HG03060 (cell line): ENCODE data around the gene ZNF280A.
"Not testable (repeated sequence)": the region's sequence is repeated elsewhere in the genome, so short reads cannot be mapped to it uniquely, and the experiment has no call there.

Experiments
- ATAC-seq: cut with Tn5 transposase; IDR thresholded peaks from one replicate; pipeline ENCODE4 v1.9.1; 2021; ENCODE audit warnings: low read depth, moderate number of reproducible peaks; ENCODE audit not compliant: unreplicated experiment

The ZNF280A gene

GRCh38 chr22:22474733-22475132 is 45.3 kb downstream of the ZNF280A start:
- ATAC-seq, result no peak

- not testable (repeated sequence) for ATAC-seq
These were observed 49.0 kb downstream of the ZNF280A start for GRCh38 chr22:22471104-22471503.

- ATAC-seq, result no peak
These were observed 50.5 kb downstream of the ZNF280A start for GRCh38 chr22:22469527-22469926.

GRCh38 chr22:22468794-22469469 is 51.1 kb downstream of the ZNF280A start:
- ATAC-seq, result not testable (repeated sequence)

- ATAC-seq, result no peak
These were observed 53.0 kb downstream of the ZNF280A start for GRCh38 chr22:22467112-22467511.

GRCh38 chr22:22465782-22466181 is 54.3 kb downstream of the ZNF280A start:
- ATAC-seq, result no peak

GRCh38 chr22:22465094-22465602 is 54.9 kb downstream of the ZNF280A start:
- ATAC-seq, result no peak

- ATAC-seq, result no peak
These were observed 55.5 kb downstream of the ZNF280A start for GRCh38 chr22:22464541-22465054.

GRCh38 chr22:22463855-22464540 is 56.1 kb downstream of the ZNF280A start:
- ATAC-seq, result no peak
